HG03060 (cell line): ENCODE measurements around the gene ZNF536.

Experiments used
- ATAC-seq: cut with Tn5 transposase; IDR thresholded peaks from one replicate; pipeline ENCODE4 v1.9.1; 2021; ENCODE audit warnings: low read depth, moderate number of reproducible peaks; ENCODE audit not compliant: unreplicated experiment

The ZNF536 gene

DNA sequence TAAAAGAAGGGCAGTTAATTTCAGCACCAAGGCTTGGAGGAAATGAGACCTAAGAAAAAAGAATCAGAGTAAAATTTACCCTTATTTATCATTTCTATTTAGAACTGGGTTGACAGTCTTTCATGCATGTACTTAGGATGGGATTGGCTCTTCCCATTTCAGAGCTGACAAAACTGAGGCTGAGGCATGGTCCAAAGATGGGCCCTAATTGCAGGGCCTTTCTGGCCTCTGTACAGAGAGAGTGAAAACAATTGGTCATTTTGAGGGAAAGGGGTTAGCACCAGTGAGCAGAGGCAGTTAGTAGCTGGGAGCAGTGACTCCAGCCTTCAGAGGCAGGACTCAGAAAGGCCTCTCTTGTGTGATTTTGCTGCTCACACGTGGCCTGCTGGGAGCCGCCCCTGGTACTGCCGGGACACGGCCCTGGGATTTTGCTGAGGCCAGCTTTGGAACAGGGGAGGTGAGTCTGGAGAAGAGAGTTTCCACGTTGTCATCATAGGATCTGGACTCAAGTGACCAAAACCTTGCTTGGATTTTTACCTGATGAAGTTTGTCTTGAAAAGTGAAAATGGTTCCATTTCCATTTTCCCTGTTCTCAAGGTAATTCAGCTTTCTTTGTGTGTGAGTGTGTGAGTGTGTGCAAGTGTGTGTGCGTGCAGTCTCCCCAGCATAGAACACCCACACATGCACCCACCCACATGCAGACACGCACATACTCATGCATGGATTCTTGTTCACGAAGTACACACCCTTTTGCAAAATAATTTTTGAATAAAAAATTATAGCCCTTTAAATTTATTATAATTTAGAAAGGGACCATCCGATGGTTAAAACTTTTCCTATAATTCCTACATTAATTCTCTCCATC, at the start of gene ZNF536:
TSS of gene ZNF536 (plus strand) at position 425 of the 865 bp plus-strand sequence. CDS start 71,179 bp downstream, outside the sequence.
- ATAC-seq, result no peak

DNA sequence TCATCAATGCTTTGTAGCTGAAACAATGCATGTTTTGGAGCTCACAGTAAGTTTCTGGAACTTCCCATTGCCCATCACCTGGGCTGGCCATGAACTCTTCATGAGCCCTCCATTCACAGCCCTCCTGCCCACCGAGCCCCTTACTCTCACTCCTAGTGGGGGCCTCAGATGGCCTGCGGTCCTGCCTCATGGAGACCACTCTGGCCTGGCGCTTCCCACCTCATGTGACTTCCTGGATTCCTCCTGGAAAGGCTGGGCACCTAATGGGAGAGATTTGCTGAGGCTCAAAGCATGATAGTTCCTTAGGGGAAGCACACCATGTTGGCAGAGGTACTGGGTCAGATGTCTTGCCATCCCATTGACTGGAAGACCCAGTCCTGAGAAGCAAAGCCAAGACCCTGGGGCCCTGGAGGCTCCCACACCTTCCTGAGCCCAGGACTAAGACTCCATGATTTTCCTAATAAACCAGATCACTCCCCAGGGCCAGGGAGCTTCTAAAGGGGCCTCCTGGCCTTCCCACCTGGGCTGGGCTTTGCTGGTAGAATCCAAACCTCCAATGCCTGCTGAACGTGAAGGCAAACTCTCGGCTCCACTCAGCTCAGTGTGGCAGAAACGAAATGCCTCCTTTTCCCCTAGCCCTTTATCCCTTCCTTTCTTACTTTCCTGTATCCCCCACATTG, 49.4 kb upstream of the ZNF536 start:
- no peak for ATAC-seq

DNA sequence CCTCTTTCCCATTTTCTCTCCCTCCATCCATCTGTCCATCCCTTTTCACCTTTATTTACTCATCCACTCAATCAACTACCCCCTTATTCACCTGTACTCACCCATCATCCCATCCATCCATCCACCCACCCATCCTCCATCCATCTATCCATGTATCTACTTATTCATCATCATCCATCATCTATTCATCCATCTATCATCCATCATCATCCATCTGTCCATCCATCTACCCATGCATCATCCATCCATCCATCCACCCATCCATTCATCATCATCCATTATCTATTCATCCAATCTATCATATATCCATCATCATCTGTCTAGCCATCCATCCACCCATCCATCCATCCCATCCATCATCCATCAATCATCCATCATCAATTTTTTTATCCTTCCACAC, 48.3 kb upstream of the ZNF536 start:
- no peak for ATAC-seq

DNA sequence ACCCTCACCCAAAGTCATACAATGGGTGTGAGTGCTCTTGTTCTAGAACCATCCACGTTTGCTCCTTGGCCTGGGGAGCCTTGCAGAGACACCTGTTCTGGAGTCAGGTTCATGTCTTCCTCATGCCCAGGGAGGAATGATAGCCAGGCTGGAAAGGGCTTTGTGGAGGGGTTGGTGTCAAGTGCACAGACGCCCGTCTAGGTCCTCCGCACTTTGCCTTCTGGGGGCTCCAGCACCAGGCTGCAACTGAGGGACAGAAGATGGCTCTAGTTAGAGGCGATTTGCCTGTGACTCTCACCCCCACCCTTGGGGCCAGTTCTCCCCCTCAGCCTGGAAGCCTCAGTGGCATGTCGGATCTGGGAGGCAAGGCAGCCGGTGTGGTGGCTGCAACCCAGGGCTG, 47.2 kb upstream of the ZNF536 start:
- no peak for ATAC-seq

DNA sequence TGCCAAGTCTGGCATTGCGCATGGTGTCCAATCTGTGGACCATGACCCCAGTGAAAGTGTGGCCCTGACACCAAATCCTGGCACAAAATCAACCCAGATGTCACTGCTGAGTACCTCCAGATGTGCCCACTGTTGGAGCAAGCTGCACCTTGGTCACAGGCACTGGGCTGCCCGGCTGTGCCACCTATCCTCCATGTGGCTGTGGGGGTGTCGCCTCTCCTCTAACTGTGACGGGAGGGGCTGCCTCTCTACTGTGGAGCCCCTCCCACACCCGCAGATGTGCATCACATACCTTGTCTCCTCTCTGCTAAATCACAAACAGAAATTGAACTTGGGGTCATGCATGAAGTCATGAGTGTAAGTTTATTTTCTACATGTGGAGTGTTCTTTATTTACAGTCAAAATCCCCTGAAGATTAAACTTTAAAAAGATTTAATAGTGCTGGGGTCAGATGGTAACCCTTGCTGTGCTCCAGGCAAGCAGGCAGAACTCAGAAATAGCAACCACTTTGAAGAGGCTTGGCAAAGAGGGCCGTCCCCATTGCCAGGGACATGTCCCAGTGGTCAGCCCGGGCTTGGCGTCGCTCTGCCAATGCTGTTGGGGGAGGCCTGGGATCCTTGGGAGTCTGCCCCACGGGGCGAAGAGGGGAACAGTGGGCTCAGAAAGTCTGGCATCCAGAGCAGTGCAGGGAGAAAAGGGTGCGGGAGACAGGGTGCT, 46.4 kb upstream of the ZNF536 start:
- ATAC-seq, result no peak

DNA sequence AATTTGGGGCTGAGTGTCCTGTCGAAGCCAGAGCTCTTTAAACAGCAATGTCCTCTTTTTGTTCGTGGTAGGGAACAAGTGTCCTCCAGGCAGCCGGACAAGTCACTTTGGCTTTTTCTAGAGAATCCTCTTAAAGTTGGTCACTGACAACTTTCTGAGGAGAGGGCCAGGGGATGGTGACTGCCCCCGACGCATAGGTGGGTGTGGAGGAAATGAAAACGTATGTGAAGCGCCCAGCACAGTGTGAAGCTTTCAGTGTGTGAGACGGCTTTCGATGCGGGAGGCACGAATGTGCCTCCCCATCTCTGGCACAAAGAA, 45.8 kb upstream of the ZNF536 start:
- no peak for ATAC-seq

DNA sequence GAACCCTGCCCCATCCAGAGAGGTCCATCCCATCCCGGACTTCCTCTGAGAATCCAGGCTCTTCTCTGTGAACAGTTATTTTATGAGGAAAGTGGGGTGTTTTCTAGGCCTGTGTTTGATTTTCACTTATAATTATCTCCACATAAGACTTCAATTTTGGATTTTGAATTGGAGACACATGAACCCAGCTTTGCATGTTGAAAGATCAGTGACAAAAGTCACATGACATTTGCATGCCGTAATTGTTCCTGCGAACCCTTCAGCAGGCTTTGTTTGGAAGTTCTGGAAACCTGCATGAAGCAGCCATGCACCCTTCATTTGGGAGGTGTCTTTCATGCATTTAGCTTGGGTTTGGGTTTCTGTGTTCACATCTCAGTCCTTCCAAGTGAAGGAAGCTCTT, 44.9 kb upstream of the ZNF536 start:
- ATAC-seq, result no peak

DNA sequence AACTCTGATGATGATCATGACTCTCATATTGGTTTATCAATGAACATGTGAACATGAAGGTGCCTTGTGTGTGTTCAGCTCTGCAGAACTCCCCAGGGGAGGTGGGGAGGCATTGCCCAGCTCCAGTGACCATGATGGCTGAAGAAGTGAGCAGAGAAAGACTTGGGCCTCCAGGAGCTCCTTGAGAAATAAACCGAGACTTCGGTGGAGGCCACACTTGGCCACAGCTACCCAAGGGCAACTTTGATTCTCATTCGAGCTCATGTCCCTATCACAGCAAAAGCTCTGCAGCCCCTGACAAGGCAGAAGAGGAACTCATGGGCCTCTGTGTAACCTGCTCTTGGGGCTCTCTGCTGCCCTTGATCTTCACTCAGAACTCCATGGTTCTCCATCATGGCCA, 44.1 kb upstream of the ZNF536 start:
- no peak for ATAC-seq

DNA sequence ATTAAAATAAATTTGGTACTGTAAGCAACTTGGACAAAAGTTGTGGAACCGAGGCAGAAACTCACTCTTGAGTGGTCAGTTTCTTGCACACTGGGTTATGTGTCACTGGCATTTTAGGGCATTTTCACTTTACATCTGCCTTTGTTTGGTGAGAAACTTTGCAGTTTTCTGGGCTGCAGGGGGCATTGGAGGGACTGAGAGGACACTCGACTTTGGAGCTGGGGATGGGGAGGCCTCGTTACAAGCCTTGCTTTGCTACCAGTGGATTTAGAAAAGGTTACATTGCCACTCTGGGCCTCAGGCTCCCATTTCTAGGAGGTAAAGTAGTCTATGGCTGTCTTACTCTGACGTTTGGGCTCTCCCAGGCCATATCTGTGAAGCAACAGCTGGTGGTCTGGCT, 41.9 kb upstream of the ZNF536 start:
- no peak for ATAC-seq

DNA sequence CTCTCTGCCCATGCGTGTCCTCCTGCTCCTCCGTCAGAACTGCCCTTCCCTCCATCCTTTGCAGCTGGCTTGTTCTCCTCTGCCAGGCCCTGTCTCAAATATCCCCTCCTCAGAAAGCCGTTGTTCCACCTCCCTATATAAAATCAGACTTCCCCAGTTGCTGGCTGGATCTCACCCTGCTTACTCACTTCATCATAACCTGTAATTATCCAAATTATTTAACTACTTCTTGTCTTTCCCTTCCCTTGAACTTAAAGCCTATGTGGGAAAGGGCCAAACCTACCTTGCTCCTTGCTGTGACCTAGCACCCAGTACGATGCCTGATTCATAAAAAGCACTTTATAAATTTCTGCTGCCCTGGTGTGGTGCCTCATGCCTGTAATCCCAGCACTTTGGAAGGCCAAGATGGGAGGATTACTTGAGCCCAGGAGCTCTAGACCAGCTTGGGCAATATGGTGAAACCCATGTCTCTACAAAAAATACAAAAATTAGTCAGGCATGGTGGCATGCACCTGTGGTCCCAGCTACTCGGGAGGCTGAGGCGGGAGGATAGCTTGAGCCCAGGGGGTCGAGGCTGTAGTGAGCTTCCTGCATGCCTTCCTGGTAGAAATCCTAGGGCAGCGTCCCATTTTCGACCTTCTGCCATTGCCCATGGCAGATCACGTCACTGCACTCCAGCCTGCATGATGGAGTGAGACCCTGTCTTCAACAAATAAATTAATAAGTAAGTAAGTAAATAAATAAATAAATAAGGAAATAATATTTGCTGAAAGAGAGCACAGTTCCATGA, 39.5 kb upstream of the ZNF536 start:
- no peak for ATAC-seq

DNA sequence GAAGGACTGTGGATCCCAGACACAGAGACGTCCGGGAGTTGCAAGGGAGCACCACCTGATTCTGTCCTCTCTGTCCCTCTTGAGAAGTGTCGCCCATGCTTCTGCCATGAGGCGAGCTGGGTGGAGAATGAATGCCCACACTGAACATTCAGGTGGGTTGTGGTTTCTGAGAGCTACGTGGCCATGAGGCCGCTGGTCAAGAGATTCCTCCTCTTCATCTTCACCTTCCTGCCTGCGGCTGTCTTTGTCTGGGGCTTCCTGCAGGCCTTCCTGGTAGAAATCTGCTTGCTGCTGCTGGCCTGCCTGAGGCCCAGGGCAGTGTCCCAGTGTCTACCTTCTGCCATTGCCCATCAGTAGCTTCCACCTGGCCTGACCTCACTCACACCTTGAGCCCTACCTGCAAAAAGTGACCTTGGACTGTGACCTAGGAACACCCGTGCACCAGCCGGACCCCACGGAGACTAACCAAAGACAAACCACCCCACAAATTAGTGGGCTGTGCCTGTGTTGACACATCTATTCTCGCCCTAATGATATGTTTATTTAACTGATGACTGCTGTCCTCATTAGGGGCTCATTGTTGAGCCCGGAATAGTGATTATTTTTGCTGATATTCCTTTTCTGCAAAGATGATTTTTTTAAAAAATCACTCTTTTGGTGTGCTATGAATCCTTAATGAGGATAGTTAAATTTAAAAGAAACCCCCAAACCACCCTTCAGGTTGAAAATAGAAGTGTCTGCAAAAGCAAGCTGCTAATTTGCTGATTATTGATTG, 38.7 kb upstream of the ZNF536 start:
- no peak for ATAC-seq

DNA sequence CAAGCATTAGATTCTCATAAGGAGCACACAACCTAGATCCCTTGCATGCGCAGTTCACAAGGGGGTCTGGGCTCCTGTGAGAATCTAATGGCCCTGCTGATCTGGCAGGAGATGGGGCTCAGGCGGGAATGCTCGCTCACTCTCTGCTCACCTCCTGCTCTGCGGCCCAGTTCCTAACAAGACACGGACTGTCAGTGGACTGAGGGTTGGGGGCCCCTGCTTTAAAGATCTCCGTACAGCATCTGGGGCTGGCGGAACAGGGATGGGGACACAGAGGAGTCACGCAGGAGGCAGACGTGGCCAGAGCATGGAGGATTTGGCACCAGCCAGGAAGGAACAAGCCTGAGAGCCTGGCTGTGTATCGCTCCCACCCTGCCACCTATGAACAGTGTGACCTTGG, 37.3 kb upstream of the ZNF536 start:
- ATAC-seq, result no peak

DNA sequence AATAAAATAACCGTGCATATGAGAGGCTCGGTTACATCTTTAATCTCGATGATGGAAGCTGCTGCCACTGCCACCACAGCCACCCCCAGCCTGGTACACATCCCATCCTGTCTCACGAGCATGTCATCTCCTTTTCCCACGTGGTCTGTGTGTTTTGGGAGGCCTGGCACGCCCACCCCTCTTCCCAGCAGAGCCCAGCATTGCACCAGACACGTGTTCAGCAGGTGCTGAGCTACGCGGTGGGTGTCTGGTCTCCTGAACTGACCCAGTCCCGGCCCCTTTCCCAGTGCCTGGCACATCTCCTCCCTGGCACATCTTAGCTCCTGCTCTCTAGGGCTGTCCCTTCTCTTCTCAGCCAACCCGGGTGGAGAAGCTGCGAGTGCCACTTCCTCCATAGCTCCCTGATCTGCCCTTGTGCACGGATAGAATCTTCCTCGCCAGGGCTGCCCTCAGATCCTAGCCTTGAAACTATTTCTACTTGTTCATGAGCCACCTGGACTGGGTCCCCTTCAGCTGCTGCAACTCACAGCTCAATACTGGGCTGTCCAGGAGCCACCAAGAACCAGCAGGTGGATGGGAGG, 36.8 kb upstream of the ZNF536 start:
- no peak for ATAC-seq

DNA sequence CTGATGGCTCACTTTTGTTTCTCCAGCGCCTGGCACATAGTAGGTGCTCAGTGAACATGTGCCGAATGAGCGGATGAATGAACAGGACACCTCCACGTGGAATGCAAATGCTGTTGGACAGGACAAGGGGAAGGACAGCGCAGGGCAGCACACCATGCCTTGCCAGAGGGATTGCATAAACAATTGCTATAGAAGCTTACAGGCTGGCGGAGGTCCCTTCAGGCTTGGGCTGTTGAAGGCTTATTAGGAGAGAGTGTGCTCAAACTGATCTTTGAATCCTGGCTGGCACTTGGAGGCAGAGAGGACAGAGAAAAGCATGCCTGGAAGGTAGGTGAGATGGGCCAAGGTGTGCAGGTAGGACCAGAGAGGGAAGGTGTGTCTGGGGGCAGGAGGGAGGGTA, 35.9 kb upstream of the ZNF536 start:
- ATAC-seq, result no peak

DNA sequence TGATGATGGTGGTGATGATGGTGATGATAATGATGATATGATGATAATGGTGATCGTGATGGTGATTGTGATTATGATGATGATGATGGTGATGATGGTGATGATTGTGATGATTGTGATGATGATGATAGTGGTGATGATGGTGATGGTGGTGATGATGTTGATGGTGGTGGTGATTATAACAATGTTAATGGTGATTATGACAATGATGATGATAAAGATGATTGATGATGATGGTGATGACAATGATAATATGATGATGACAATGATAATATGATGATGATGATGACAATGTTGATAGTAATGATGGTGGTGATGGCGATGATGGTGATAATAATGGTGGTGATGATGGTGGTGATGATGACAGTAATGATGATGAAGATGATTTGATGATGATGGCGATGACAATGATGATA, 34.1 kb upstream of the ZNF536 start:
- ATAC-seq, result no peak

DNA sequence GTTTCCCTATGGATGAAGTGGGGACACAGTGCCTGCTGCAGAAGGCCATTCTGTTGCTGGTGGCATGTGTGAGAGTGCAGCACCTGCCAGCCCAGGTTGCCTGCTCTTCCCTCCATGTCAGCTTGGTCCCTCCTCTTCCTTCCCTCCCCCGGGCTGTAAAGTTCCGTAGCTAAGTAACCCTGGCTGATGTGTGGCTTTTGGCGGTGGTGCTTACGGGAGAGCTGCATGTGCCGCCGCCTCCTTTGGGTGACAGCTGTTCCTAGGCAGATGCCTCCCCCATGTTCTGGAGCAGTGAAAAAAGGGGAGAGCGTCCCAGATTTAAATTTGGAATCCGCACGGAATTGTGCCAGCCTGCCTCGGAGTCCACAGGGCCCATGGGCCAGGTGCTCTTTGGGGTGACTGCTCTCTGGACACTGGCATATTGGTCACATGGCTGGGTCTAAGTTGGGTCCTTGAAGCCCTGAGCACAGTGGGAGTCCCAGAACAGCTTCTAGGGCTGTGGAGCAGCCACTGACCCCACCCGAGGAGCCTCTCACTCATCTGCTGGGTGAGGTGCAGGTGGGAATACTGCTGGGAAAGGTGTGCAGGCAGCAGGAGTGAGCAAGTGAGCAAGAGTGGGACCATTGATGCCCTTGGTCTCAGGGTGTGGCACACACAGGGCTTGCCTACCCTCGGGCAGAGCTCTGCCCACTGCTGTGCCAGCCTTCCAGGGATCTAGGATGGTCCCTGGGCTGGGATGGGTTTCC, 33.1 kb upstream of the ZNF536 start:
- no peak for ATAC-seq

DNA sequence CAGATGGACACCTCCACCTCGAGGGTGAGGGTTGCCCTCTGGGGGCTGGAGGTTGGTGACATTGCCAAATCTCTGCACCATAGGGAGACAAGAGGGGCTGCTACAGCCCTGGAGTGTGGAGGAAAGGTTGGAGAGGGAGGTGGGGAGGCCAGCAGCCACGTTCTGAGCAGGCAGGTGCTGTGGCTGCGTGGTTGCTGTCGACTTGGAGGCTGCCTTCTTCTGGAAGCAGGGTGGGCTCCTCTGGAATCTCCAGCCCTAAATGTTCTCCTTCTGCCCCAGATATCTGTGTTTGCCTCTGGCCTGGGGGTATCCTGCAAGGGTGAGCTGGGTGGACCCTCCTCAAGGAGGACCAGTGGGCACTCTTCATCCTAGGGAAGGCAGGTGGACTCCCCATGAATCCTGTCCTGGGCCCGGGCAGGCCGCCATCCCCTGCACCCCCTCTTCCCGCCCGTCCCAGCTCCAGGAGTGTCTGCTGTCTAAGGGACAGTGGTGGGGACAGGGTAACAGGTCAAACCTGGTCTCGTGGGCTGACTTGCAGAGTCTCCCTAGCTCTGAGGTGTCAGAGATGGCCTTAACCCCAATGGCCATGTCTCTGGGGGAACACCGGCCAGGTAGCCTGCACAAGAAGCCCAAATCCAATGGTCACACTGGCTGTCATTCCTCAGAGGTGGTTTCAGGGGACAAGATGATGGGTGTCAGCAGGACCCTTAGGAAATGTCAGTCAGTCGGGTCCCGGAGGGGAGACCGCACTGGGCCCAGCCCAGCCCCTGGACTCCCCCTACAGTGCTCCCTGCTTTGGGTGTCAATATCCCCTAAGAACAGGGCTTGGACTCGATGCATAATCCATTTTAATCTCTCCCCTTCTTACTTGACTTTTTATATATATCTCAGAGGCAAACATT, 32.3 kb upstream of the ZNF536 start:
- ATAC-seq, result no peak
